ENCODE results near the gene DPP10. TPM values are rescaled to one million over a fixed set of nuclear protein-coding genes. Genes with fewer than 3 reads are reported as not detected.

DPP10 gene
- total RNA-seq, 1 donor from 2014 or later = 2.1 TPM

DNA sequence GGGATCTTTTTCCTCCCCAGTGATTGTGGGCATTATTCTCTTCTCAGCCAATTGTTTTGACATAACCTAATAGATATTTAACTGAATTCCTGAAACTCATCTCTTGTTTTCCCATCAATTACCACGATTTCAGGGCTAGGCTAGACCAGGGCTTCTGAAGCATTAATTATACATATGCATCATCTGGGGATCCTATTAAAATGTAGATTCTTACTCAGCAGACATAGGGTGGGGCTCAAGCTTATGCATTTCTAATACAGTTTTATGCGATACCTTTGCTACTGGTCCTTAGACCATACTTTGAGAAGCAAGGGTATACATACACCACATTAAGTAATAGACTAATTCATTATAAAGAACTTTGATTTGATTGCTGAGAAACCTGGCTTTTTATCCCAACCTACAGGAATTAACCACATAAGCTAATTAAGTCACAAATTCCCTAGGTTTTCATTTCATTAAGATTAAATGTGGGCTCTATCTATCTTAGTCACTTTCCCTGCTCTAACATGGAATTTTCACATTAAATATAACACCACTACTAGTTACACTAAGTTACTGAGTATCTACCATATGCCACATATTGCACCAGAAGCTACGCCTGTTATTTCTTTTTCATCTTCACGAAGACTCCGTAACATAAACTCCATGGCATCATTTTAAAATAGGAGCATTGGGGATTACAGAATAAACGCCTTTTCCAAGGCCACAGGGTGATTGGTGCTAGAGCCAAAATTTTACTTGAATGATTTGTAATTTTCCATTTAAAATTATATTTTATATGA is 417.5 kb downstream of the DPP10 start:
- H3K27me3 Mint-ChIP-seq (ENCODE audit: low read depth) = no peaks in the 10 kb centered on the region
- no peaks in the 10 kb centered on the region for H3K4me1 Mint-ChIP-seq
- H3K27ac Mint-ChIP-seq (ENCODE audit: unreplicated experiment) = no peak overlapping the region
- no peaks in the 10 kb centered on the region for H3K9me3 Mint-ChIP-seq
- no peaks in the 10 kb centered on the region for H3K36me3 Mint-ChIP-seq (ENCODE audit: low read depth)
- DNase-seq (ENCODE audit: low read depth, low spot score) = no peak
- H3K4me3 Mint-ChIP-seq = no peak overlapping the region
- no peak for TF ChIP-seq CTCF (conservative IDR thresholded peaks at IDR 0.05)

DNA sequence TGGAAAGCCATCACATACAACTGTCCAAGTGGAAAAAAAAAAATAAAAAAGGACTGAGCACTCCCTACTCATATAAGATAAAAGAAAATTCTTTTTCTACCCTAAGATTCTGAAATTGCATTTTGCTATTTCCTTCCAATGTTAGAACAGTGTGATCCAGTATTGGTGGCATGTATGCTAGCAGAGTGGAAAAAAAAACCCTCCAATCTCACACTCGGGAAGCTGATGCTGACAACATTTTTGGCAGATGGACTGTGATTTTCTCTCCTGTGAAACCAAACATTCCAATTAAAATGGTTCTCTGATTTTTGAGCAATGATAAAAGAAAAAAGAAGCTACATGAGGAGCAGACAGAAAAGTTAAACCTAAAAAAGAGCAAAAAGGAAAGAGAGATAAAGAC is 419.8 kb downstream of the DPP10 start:
- DNase-seq (ENCODE audit: low read depth, low spot score) = no peak
- H3K9me3 Mint-ChIP-seq = no peaks in the 10 kb centered on the region
- H3K4me3 Mint-ChIP-seq = no peak overlapping the region
- H3K27ac Mint-ChIP-seq (ENCODE audit: unreplicated experiment) = no peak overlapping the region
- no peaks in the 10 kb centered on the region for H3K36me3 Mint-ChIP-seq (ENCODE audit: low read depth)
- no peak for TF ChIP-seq CTCF (conservative IDR thresholded peaks at IDR 0.05)
- no peaks in the 10 kb centered on the region for H3K27me3 Mint-ChIP-seq (ENCODE audit: low read depth)
- no peaks in the 10 kb centered on the region for H3K4me1 Mint-ChIP-seq

GRCh38 chr2:114864901-114865300 is 422.5 kb downstream of the DPP10 start:
- Mint-ChIP-seq H3K27ac (ENCODE audit: unreplicated experiment) (no peak overlapping the region), H3K4me3 (no peak overlapping the region), H3K36me3 (ENCODE audit: low read depth) (no peaks in the 10 kb centered on the region), H3K4me1 (no peaks in the 10 kb centered on the region), H3K27me3 (ENCODE audit: low read depth) (no peaks in the 10 kb centered on the region), H3K9me3 (no peaks in the 10 kb centered on the region)
- no peak for DNase-seq (ENCODE audit: low read depth, low spot score)
- TF ChIP-seq CTCF (conservative IDR thresholded peaks at IDR 0.05) = no peak

DNA sequence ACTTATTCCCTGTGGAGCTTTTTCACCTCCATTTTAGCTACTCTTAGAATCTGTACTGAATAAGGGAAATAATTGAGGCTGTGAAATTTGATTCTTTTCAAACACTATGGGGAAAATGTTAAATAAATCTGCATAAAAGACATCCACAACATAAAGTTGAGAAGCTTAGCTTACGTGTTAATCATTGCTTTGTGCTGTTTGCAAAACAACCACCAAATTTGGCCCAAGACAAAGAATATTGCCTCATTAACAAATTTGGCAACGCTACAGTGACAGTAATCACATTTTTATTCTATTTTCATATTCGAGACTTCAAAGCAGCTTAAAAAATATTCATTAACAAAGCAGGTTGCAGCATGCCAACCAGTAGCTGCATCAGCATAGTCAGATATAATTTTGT is 437.6 kb downstream of the DPP10 start:
- H3K27me3 Mint-ChIP-seq (ENCODE audit: low read depth) = no peaks in the 10 kb centered on the region

DNA sequence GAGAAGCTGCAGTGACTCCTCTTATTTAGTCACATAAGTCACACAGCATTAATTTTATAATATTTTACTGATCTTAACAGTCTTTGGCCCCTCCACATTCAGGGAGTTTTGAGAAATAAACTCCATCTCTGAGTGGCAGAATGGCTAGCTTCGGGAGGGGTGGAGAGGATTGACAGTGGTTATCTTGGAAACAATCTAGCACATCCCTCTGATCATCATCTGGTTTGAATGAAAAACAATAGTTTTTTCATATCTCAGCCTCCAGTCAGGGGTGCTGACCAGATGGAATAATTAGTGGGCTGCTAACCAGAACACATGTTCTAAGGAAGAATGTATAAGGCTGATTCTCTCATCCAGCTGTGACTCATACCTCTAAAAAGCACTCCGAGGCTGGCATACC is 477.5 kb downstream of the DPP10 start:
- no peak for DNase-seq (ENCODE audit: low read depth, low spot score)
- no peak overlapping the region for H3K4me3 Mint-ChIP-seq
- peaks cover 5% of the 10 kb centered on the region for H3K36me3 Mint-ChIP-seq (ENCODE audit: low read depth)
- H3K4me1 Mint-ChIP-seq = no peaks in the 10 kb centered on the region
- H3K27me3 Mint-ChIP-seq (ENCODE audit: low read depth) = no peaks in the 10 kb centered on the region
- no peaks in the 10 kb centered on the region for H3K9me3 Mint-ChIP-seq
- H3K27ac Mint-ChIP-seq (ENCODE audit: unreplicated experiment) = no peak overlapping the region
- no peak for TF ChIP-seq CTCF (conservative IDR thresholded peaks at IDR 0.05)

More for the DNA sequence above, 437.6 kb downstream of the DPP10 start:
- H3K27ac Mint-ChIP-seq (ENCODE audit: unreplicated experiment) = no peak overlapping the region
- no peak for TF ChIP-seq CTCF (conservative IDR thresholded peaks at IDR 0.05)
- H3K9me3 Mint-ChIP-seq = no peaks in the 10 kb centered on the region
- DNase-seq (ENCODE audit: low read depth, low spot score) = no peak
- H3K4me1 Mint-ChIP-seq = no peaks in the 10 kb centered on the region
- no peak overlapping the region for H3K4me3 Mint-ChIP-seq
- no peaks in the 10 kb centered on the region for H3K36me3 Mint-ChIP-seq (ENCODE audit: low read depth)
